ENCODE results near the gene ATR.
"Not testable (repeated sequence)": the region's sequence is repeated elsewhere in the genome, so short reads cannot be mapped to it uniquely, and the experiment has no call there.

The ATR gene

GRCh38 chr3:142445816-142446254 lies 132.7 kb downstream of the ATR start:
- CTCF ChIA-PET: interaction anchor here (0.7 kb wide), 1 partner anchor 19 kb away, joined by 3 read pairs; no protein-coding TSS in a partner anchor
- POLR2A ChIA-PET: no interaction called here
- Histone ChIP-seq H3K27ac (ENCODE audit: extremely low read depth, low read depth, low read length) (no peak overlapping the region), H3K9me3 (ENCODE audit: control insufficient read depth, insufficient read depth, low read depth, low read length) (no peaks in the 10 kb centered on the region), H3K4me3 (ENCODE audit: low read depth, low read length) (peak overlapping the region; percentile 21), H3K36me3 (ENCODE audit: control insufficient read depth in 2 of 2, insufficient read depth in 1 of 2, low read length in 2 of 2) (peaks cover 0 to 9% of the 10 kb centered on the region in 2 experiments; a peak in 1 of 3 replicates), H3K4me1 (ENCODE audit: control insufficient read depth, insufficient read depth, low read length) (no peaks in the 10 kb centered on the region; the same call in 1 of the 2 replicates)
- TF ChIP-seq ZBTB17 (tag by site-specific recombination; IDR thresholded peaks at IDR 0.05): peak; percentile 61
- no peak for TF ChIP-seq ZBTB10 (tag by site-specific recombination; IDR thresholded peaks at IDR 0.05)
- no peak for TF ChIP-seq TRIM28 (IDR thresholded peaks at IDR 0.05; ENCODE audit: borderline replicate concordance, low read length)
- peak; percentile 87 for TF ChIP-seq ZNF10 (tag by site-specific recombination; IDR thresholded peaks at IDR 0.05)
- TF ChIP-seq ZNF600 (tag by site-specific recombination; IDR thresholded peaks at IDR 0.05): 0 out of 2 replicates have a peak, but pooled peaks have one; percentile 14
- peak; percentile 44; the same call in 1 of the 2 replicates for TF ChIP-seq ZNF335 (tag by site-specific recombination; conservative IDR thresholded peaks at IDR 0.05)
- TF ChIP-seq PBX3 (CRISPR knock-in tag; IDR thresholded peaks at IDR 0.05): no peak
- TF ChIP-seq PRDM6 (tag by site-specific recombination; IDR thresholded peaks at IDR 0.05): peak; percentile 45; the same call in 1 of the 2 replicates

GRCh38 chr3:142444343-142444742 lies 134.2 kb downstream of the ATR start:
- H3K4me3 ChIP-seq (ENCODE audit: low read depth, low read length): no peak overlapping the region
- H3K9me3 ChIP-seq (ENCODE audit: control insufficient read depth, insufficient read depth, low read depth, low read length): no peaks in the 10 kb centered on the region
- no peaks in the 10 kb centered on the region for H3K36me3 ChIP-seq (ENCODE audit: control insufficient read depth in 2 of 2, insufficient read depth in 1 of 2, low read length in 2 of 2)
- CTCF ChIA-PET: no interaction called here
- TF ChIP-seq ZNF707 (tag by site-specific recombination; IDR thresholded peaks at IDR 0.05) (no peak), GLIS1 (tag by site-specific recombination; IDR thresholded peaks at IDR 0.05) (no peak), ZNF148 (tag by site-specific recombination; IDR thresholded peaks at IDR 0.05; ENCODE audit: borderline replicate concordance) (no peak), ZNF473 (tag by site-specific recombination; IDR thresholded peaks at IDR 0.05) (no peak), ZNF555 (tag by site-specific recombination; conservative IDR thresholded peaks at IDR 0.05) (no peak), OSR2 (tag by site-specific recombination; IDR thresholded peaks at IDR 0.05) (no peak), KLF10 (tag by site-specific recombination; IDR thresholded peaks at IDR 0.05) (no peak), ZBTB17 (tag by site-specific recombination; IDR thresholded peaks at IDR 0.05) (no peak), ZNF354C (tag by site-specific recombination; IDR thresholded peaks at IDR 0.05; ENCODE audit: borderline replicate concordance, low read depth) (no peak)
- H3K4me1 ChIP-seq (ENCODE audit: control insufficient read depth, insufficient read depth, low read length): no peaks in the 10 kb centered on the region; the same call in 1 of the 2 replicates
- H3K27ac ChIP-seq (ENCODE audit: extremely low read depth, low read depth, low read length): no peak overlapping the region
- POLR2A ChIA-PET: no interaction called here

- CTCF ChIA-PET: interaction anchor here (0.7 kb wide), 1 partner anchor 983 kb away, joined by 4 read pairs; no protein-coding TSS in a partner anchor
- H3K4me1 ChIP-seq (ENCODE audit: control insufficient read depth, insufficient read depth, low read length); H3K4me3 ChIP-seq (ENCODE audit: low read depth, low read length); H3K36me3 ChIP-seq (ENCODE audit: control insufficient read depth in 2 of 2, insufficient read depth in 1 of 2, low read length in 2 of 2); H3K9me3 ChIP-seq (ENCODE audit: control insufficient read depth, insufficient read depth, low read depth, low read length); H3K27ac ChIP-seq (ENCODE audit: extremely low read depth, low read depth, low read length); POLR2A ChIA-PET: not testable (repeated sequence)
Measured at GRCh38 chr3:142443060-142443459, 135.5 kb downstream of the ATR start.

GRCh38 chr3:142439499-142440220 lies 138.9 kb downstream of the ATR start:
- POLR2A ChIA-PET; H3K4me1 ChIP-seq (ENCODE audit: control insufficient read depth, insufficient read depth, low read length); H3K4me3 ChIP-seq (ENCODE audit: low read depth, low read length); H3K27ac ChIP-seq (ENCODE audit: extremely low read depth, low read depth, low read length); CTCF ChIA-PET; H3K36me3 ChIP-seq (ENCODE audit: control insufficient read depth in 2 of 2, insufficient read depth in 1 of 2, low read length in 2 of 2); H3K9me3 ChIP-seq (ENCODE audit: control insufficient read depth, insufficient read depth, low read depth, low read length): not testable (repeated sequence)

GRCh38 chr3:142438096-142438495 lies 140.4 kb downstream of the ATR start:
- H3K9me3 ChIP-seq (ENCODE audit: control insufficient read depth, insufficient read depth, low read depth, low read length); H3K4me3 ChIP-seq (ENCODE audit: low read depth, low read length); POLR2A ChIA-PET; H3K27ac ChIP-seq (ENCODE audit: extremely low read depth, low read depth, low read length); H3K36me3 ChIP-seq (ENCODE audit: control insufficient read depth in 2 of 2, insufficient read depth in 1 of 2, low read length in 2 of 2); H3K4me1 ChIP-seq (ENCODE audit: control insufficient read depth, insufficient read depth, low read length): not testable (repeated sequence)
- CTCF ChIA-PET: interaction anchor here (0.6 kb wide), 1 partner anchor 17 kb away, joined by 5 read pairs; no protein-coding TSS in a partner anchor

Data from HEK293 (cell line).